ENCODE data around the gene AK5. TPM values are rescaled to one million over a fixed set of nuclear protein-coding genes. Genes with fewer than 3 reads are reported as not detected.
A peak's percentile ranks its signal among the peaks of the same experiment; 100 is the strongest.
"Not testable (repeated sequence)": the region's sequence is repeated elsewhere in the genome, so short reads cannot be mapped to it uniquely, and the experiment has no call there.

AK5 gene
- total RNA-seq, 4 donors from 2014 or later, result not detected

DNA sequence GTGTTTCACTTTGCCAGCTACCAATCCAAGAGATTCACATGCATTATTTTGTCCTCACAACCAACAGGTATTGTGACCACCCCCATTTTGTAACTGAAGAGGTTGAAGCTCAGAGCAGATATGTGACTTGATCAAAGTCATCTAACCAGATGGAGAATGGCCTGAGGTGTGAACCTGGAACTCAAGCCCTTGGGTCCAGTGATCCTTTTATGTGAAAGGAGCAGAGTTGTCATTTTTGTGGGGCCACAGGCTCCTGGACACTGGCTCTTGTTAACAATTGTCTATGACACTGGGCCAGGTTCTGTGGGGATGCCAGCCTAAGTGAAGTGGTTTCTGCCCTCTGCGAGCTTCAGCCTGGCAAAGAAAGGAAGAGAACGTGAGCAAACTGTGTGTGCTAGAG is 228.1 kb downstream of the AK5 start:
- WGBS, 2 donors, result 87 to 95% methylated on average over 2 of the region's 2 CpGs

DNA sequence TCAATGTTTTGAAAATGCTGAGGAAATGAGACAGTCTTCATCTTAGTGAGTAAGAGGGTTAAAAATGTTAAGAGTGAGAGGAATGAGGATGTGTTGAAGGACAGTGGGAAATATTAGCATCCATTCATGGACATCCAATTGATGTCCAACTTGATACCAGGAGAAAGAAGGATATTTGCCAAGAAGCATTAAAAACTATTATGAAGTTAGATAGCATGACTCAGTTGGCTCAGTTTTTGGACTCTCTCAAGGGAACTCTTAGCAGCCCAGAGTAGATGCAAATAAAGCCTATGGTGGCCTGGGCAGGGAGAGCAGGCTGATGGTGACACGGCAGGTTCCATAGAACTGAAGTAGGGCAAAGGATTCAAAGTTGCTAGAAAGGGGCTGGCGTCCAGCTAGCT is 229.6 kb downstream of the AK5 start:
- intact Hi-C loops (cut with DNase I), result no loop called here
- Histone ChIP-seq H3K27ac (no peak overlapping the region), H3K4me1 (peaks cover 0 to 12% (median 0%) of the 10 kb centered on the region in 3 donors), H3K27me3 (no peaks in the 10 kb centered on the region), H3K9me3 (no peaks in the 10 kb centered on the region), H3K4me3 (no peak overlapping the region), H3K36me3 (no peaks in the 10 kb centered on the region)
- TF ChIP-seq, protein P1, sequence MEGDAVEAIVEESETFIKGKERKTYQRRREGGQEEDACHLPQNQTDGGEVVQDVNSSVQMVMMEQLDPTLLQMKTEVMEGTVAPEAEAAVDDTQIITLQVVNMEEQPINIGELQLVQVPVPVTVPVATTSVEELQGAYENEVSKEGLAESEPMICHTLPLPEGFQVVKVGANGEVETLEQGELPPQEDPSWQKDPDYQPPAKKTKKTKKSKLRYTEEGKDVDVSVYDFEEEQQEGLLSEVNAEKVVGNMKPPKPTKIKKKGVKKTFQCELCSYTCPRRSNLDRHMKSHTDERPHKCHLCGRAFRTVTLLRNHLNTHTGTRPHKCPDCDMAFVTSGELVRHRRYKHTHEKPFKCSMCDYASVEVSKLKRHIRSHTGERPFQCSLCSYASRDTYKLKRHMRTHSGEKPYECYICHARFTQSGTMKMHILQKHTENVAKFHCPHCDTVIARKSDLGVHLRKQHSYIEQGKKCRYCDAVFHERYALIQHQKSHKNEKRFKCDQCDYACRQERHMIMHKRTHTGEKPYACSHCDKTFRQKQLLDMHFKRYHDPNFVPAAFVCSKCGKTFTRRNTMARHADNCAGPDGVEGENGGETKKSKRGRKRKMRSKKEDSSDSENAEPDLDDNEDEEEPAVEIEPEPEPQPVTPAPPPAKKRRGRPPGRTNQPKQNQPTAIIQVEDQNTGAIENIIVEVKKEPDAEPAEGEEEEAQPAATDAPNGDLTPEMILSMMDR (IDR thresholded peaks at IDR 0.05), result no peak
- TF ChIP-seq POLR2A (IDR thresholded peaks at IDR 0.05), result no peak
- no peak for DNase-seq
- 63 to 88% methylated on average over 2 of the region's 2 CpGs for WGBS, 2 donors

More for the DNA sequence above, 228.1 kb downstream of the AK5 start:
- H3K27me3 ChIP-seq, result no peaks in the 10 kb centered on the region
- H3K27ac ChIP-seq, result no peak overlapping the region
- intact Hi-C loops (cut with DNase I), result no loop called here
- H3K4me3 ChIP-seq, result no peak overlapping the region
- DNase-seq, result no peak
- no peaks in the 10 kb centered on the region for H3K9me3 ChIP-seq
- TF ChIP-seq, protein P1 (IDR thresholded peaks at IDR 0.05), result no peak
- no peak for TF ChIP-seq POLR2A (IDR thresholded peaks at IDR 0.05)
- no peaks in the 10 kb centered on the region for H3K36me3 ChIP-seq
- peaks cover 0 to 5% (median 0%) of the 10 kb centered on the region in 3 donors for H3K4me1 ChIP-seq

DNA sequence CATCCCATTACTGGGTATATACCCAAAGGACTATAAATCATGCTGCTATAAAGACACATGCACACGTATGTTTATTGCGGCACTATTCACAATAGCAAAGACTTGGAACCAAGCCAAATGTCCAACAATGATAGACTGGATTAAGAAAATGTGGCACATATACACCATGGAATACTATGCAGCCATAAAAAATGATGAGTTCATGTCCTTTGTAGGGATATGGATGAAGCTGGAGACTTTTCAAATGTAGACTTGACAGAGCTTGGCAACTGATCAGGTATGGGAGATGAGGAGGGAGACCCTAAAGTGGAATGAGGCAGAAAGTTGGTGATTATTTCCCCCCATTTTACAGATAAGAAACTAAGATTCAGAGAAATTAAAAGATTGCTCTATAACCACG is 230.8 kb downstream of the AK5 start:
- H3K27me3 ChIP-seq; H3K36me3 ChIP-seq; intact Hi-C loops (cut with DNase I); DNase-seq; H3K9me3 ChIP-seq; H3K27ac ChIP-seq; H3K4me3 ChIP-seq: not testable (repeated sequence)
- WGBS, 2 donors, result 43 to 68% methylated on average over 1 of the region's 3 CpGs
- H3K4me1 ChIP-seq, result peaks cover 0 to 12% (median 0%) of the 10 kb centered on the region in 3 donors

DNA sequence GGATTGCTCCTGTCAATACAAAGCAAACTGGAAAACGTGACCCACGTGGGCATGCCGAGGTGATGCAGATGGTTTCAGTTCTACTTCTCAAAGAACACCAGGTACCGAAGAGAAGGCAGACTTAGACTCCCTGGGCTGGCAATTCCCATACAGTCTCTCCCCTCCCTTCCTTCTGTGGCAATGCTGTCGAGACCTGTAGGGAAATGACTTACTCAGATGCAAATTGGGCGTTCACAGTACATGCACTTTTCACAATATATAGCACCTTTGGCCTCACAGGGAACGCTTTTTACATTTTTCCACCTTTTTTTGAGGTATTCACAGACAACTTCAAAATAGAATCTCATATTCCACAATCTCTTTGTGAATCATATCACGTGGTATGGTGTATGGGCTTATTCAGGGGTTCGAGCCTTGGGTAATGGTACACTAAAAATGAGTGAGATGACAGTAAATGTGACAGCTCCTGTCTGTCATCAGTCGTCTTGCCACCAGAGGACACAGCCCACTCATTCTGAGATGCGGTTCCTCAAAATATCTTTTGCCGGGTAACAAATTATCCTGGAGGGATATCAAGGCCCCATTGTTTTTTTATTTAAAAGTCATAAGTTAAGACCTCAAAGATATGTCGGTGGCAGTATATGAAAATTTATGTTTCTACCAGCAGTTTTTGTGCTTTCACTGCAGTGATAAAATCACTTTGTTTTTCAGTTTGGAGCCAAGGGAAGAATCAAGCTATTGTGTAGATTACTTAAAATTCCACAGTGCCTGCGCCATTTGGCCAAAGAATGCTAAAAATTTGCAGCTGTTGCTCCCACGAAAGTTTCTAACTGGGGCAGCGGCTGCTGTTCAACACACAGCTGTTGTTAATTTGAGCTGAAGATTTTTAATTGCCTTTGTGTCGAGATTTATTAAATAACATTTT is 232.3 kb downstream of the AK5 start:
- intact Hi-C loops (cut with DNase I), result no loop called here
- no peaks in the 10 kb centered on the region for H3K27me3 ChIP-seq
- H3K4me3 ChIP-seq, result no peak overlapping the region
- no peaks in the 10 kb centered on the region for H3K36me3 ChIP-seq
- peaks cover 0 to 12% (median 0%) of the 10 kb centered on the region in 3 donors for H3K4me1 ChIP-seq
- H3K9me3 ChIP-seq, result no peaks in the 10 kb centered on the region
- 55% methylated on average over 17 of the region's 17 CpGs for WGBS, 2 donors
- DNase-seq, result no peak
- H3K27ac ChIP-seq, result peak overlapping the region in 1 of 4 donors; percentile 2
- TF ChIP-seq, protein P1 (IDR thresholded peaks at IDR 0.05), result no peak
- TF ChIP-seq POLR2A (IDR thresholded peaks at IDR 0.05), result no peak

DNA sequence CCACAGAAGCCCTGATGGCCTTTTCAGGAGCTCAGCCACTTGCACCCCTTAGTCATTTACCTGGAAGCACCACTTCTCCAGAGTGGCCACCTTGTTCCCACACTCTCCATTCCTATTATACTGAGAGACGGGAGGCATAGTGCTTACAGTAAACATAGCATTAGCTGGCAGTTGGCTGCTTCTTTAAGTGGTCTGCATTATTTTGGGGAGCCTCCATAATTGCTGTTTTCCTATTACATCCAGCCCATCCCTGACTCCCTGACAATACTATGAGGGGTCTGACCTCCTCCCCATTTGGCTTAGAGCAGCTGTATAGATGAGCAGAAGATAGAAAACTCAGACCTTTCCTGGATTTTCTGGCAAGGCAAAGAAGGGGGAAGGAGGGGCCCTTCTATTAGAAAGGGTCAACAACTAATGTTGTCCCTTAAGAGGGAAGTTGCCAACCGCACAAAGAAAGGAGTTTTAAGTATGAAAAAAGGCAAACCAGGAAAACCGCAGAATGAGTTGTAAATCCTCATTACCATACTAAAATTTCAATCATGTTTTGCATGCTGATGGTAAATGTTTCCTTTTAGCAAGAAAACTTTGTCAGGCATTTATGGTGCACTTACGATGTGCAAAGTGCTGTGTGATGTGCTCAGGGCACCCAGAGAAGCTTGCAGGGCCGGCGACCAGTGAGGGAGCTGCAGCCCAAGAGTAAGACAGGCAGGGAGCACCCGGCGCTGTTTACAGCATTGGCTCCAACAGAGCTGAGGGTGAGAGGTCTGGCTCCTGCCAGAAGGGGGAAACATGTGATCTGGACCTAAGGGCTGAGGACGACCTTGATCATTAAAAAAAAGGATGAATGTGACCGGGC is 233.3 kb downstream of the AK5 start:
- WGBS, 2 donors, result 30 to 50% methylated on average over 10 of the region's 10 CpGs

More for the DNA sequence above, 233.3 kb downstream of the AK5 start:
- intact Hi-C loops (cut with DNase I), result no loop called here
- H3K36me3 ChIP-seq, result no peaks in the 10 kb centered on the region
- peak overlapping the region in 2 of 4 donors; percentile 2 to 32 for H3K27ac ChIP-seq
- DNase-seq, result no peak
- no peak overlapping the region for H3K4me3 ChIP-seq
- H3K4me1 ChIP-seq, result peaks cover 0 to 12% (median 0%) of the 10 kb centered on the region in 3 donors
- no peaks in the 10 kb centered on the region for H3K27me3 ChIP-seq
- TF ChIP-seq POLR2A (IDR thresholded peaks at IDR 0.05), result no peak
- TF ChIP-seq, protein P1 (IDR thresholded peaks at IDR 0.05), result no peak
- no peaks in the 10 kb centered on the region for H3K9me3 ChIP-seq
